Measurements from ENCODE around the gene GTPBP1. TPM values are rescaled to one million over a fixed set of nuclear protein-coding genes. Genes with fewer than 3 reads are reported as not detected.
A peak's percentile ranks its signal among the peaks of the same experiment; 100 is the strongest.

GTPBP1 gene
- total RNA-seq, 1 donor from 2014 or later = 49.8 TPM

DNA sequence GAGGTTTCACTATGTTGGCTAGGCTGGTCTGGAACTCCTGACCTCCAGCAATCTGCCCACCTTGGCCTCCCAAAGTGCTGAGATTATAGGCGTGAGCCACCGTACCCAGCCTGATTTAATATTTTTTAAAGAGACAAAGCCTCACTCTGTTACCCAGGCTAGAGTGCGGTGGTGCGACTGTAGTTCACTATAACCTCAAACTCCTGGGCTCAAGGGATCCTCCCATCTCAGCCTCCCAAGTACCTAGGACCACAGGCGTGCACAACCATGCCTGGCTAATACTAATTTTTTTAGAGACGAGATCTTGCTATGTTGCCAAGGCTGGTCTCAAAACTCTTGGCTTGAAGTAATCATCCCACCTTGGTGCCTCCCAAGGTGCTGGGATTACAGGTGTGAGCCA is 13.5 kb downstream of the GTPBP1 start:
- DNase-seq (ENCODE audit: low read depth) = no peak
- Mint-ChIP-seq H3K36me3 (ENCODE audit: low read depth, unreplicated experiment) (peaks cover 35% of the 10 kb centered on the region), H3K27ac (ENCODE audit: unreplicated experiment) (no peak overlapping the region), H3K4me1 (ENCODE audit: low read depth, unreplicated experiment) (peaks cover 22% of the 10 kb centered on the region), H3K9me3 (ENCODE audit: unreplicated experiment) (no peaks in the 10 kb centered on the region), H3K27me3 (ENCODE audit: low read depth, unreplicated experiment) (no peaks in the 10 kb centered on the region), H3K4me3 (ENCODE audit: unreplicated experiment) (no peak overlapping the region)
- no peaks in the 10 kb centered on the region for H3K9me3 ChIP-seq (ENCODE audit: insufficient read depth, low read depth, low read length)
- peaks cover 32% of the 10 kb centered on the region for H3K79me2 ChIP-seq (ENCODE audit: insufficient read depth, low read length)
- FAIRE-seq = no peak
- no peak for TF ChIP-seq EZH2 (IDR thresholded peaks at IDR 0.05; ENCODE audit: insufficient read depth, low read length)
- TF ChIP-seq, protein P1, sequence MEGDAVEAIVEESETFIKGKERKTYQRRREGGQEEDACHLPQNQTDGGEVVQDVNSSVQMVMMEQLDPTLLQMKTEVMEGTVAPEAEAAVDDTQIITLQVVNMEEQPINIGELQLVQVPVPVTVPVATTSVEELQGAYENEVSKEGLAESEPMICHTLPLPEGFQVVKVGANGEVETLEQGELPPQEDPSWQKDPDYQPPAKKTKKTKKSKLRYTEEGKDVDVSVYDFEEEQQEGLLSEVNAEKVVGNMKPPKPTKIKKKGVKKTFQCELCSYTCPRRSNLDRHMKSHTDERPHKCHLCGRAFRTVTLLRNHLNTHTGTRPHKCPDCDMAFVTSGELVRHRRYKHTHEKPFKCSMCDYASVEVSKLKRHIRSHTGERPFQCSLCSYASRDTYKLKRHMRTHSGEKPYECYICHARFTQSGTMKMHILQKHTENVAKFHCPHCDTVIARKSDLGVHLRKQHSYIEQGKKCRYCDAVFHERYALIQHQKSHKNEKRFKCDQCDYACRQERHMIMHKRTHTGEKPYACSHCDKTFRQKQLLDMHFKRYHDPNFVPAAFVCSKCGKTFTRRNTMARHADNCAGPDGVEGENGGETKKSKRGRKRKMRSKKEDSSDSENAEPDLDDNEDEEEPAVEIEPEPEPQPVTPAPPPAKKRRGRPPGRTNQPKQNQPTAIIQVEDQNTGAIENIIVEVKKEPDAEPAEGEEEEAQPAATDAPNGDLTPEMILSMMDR (IDR thresholded peaks at IDR 0.05; ENCODE audit: insufficient read depth, low read depth, low read length) = no peak
- peaks cover 17% of the 10 kb centered on the region for H3K4me1 ChIP-seq (ENCODE audit: insufficient read depth, low read length)
- no peak overlapping the region for H3K9ac ChIP-seq (ENCODE audit: low read length)
- peak overlapping the region; percentile 35 for H3K4me2 ChIP-seq (ENCODE audit: low read length)
- no peak overlapping the region for H3K4me3 ChIP-seq (ENCODE audit: insufficient read depth, low read depth, low read length)
- peaks cover 25% of the 10 kb centered on the region for H3K36me3 ChIP-seq (ENCODE audit: insufficient read depth, low read length)
- H2AFZ ChIP-seq (ENCODE audit: low read depth, low read length) = no peak overlapping the region
- H3K27me3 ChIP-seq (ENCODE audit: insufficient read depth, low read length) = no peaks in the 10 kb centered on the region
- peaks cover 62% of the 10 kb centered on the region for H4K20me1 ChIP-seq (ENCODE audit: insufficient read depth, low read length)
- H3K27ac ChIP-seq (ENCODE audit: low read depth, low read length) = peak overlapping the region; percentile 50

GRCh38 chr22:38720350-38720749 is 14.6 kb downstream of the GTPBP1 start:
- Histone ChIP-seq H3K9me3 (ENCODE audit: insufficient read depth, low read depth, low read length) (no peaks in the 10 kb centered on the region), H3K9ac (ENCODE audit: low read length) (no peak overlapping the region), H3K79me2 (ENCODE audit: insufficient read depth, low read length) (peaks cover 21% of the 10 kb centered on the region), H3K4me1 (ENCODE audit: insufficient read depth, low read length) (peaks cover 17% of the 10 kb centered on the region), H3K36me3 (ENCODE audit: insufficient read depth, low read length) (peaks cover 36% of the 10 kb centered on the region), H3K4me3 (ENCODE audit: insufficient read depth, low read depth, low read length) (no peak overlapping the region), H3K27ac (ENCODE audit: low read depth, low read length) (no peak overlapping the region), H3K27me3 (ENCODE audit: insufficient read depth, low read length) (no peaks in the 10 kb centered on the region), H3K4me2 (ENCODE audit: low read length) (no peak overlapping the region), H2AFZ (ENCODE audit: low read depth, low read length) (no peak overlapping the region), H4K20me1 (ENCODE audit: insufficient read depth, low read length) (peaks cover 60% of the 10 kb centered on the region)
- Mint-ChIP-seq H3K27ac (ENCODE audit: unreplicated experiment) (no peak overlapping the region), H3K9me3 (ENCODE audit: unreplicated experiment) (no peaks in the 10 kb centered on the region), H3K27me3 (ENCODE audit: low read depth, unreplicated experiment) (no peaks in the 10 kb centered on the region), H3K36me3 (ENCODE audit: low read depth, unreplicated experiment) (peaks cover 37% of the 10 kb centered on the region), H3K4me1 (ENCODE audit: low read depth, unreplicated experiment) (peaks cover 12% of the 10 kb centered on the region), H3K4me3 (ENCODE audit: unreplicated experiment) (no peak overlapping the region)
- no peak for FAIRE-seq
- TF ChIP-seq, protein P1 (IDR thresholded peaks at IDR 0.05; ENCODE audit: insufficient read depth, low read depth, low read length) = no peak
- TF ChIP-seq EZH2 (IDR thresholded peaks at IDR 0.05; ENCODE audit: insufficient read depth, low read length) = no peak
- no peak for DNase-seq (ENCODE audit: low read depth)

DNA sequence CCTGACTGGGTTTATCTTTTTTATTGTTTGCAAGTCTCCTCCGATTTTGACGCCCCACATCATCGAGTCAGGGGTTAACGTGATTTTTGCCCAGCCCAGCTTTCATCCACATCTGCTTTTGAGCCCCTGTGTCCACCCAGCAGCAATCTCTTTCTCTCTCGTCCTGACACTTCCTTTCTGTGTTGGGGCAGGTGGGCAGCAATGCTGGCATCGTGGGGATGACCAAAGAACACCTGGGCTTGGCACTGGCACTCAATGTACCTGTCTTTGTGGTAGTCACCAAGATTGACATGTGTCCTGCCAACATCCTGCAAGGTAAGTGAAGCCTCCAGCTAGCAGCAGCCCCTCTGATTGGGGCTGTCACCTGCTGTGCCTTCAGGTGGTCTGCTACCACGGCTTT is 15.8 kb downstream of the GTPBP1 start:
- no peaks in the 10 kb centered on the region for H3K9me3 ChIP-seq (ENCODE audit: insufficient read depth, low read depth, low read length)
- no peak overlapping the region for H3K27ac ChIP-seq (ENCODE audit: low read depth, low read length)
- no peak overlapping the region for H3K4me3 ChIP-seq (ENCODE audit: insufficient read depth, low read depth, low read length)
- H3K27me3 ChIP-seq (ENCODE audit: insufficient read depth, low read length) = no peaks in the 10 kb centered on the region
- no peak overlapping the region for H3K9ac ChIP-seq (ENCODE audit: low read length)
- H3K4me2 ChIP-seq (ENCODE audit: low read length) = no peak overlapping the region
- no peak overlapping the region for H3K27ac Mint-ChIP-seq (ENCODE audit: unreplicated experiment)
- peaks cover 44% of the 10 kb centered on the region for H3K36me3 ChIP-seq (ENCODE audit: insufficient read depth, low read length)
- peaks cover 11% of the 10 kb centered on the region for H3K4me1 Mint-ChIP-seq (ENCODE audit: low read depth, unreplicated experiment)
- H3K36me3 Mint-ChIP-seq (ENCODE audit: low read depth, unreplicated experiment) = peaks cover 41% of the 10 kb centered on the region
- H2AFZ ChIP-seq (ENCODE audit: low read depth, low read length) = no peak overlapping the region
- DNase-seq (ENCODE audit: low read depth) (no peak), FAIRE-seq (no peak)
- no peak overlapping the region for H3K4me3 Mint-ChIP-seq (ENCODE audit: unreplicated experiment)
- peaks cover 17% of the 10 kb centered on the region for H3K4me1 ChIP-seq (ENCODE audit: insufficient read depth, low read length)
- no peaks in the 10 kb centered on the region for H3K9me3 Mint-ChIP-seq (ENCODE audit: unreplicated experiment)
- peaks cover 53% of the 10 kb centered on the region for H4K20me1 ChIP-seq (ENCODE audit: insufficient read depth, low read length)
- H3K27me3 Mint-ChIP-seq (ENCODE audit: low read depth, unreplicated experiment) = no peaks in the 10 kb centered on the region
- H3K79me2 ChIP-seq (ENCODE audit: insufficient read depth, low read length) = peaks cover 11% of the 10 kb centered on the region
- TF ChIP-seq, protein P1 (IDR thresholded peaks at IDR 0.05; ENCODE audit: insufficient read depth, low read depth, low read length) = no peak
- no peak for TF ChIP-seq EZH2 (IDR thresholded peaks at IDR 0.05; ENCODE audit: insufficient read depth, low read length)
